ENCODE data around the gene SMIM29.
"Not testable (repeated sequence)": the region's sequence is repeated elsewhere in the genome, so short reads cannot be mapped to it uniquely, and the experiment has no call there.

The SMIM29 gene
- 5.7 to 28.3 (median 15.2) reads per million in 17 experiments for total RNA-seq

DNA sequence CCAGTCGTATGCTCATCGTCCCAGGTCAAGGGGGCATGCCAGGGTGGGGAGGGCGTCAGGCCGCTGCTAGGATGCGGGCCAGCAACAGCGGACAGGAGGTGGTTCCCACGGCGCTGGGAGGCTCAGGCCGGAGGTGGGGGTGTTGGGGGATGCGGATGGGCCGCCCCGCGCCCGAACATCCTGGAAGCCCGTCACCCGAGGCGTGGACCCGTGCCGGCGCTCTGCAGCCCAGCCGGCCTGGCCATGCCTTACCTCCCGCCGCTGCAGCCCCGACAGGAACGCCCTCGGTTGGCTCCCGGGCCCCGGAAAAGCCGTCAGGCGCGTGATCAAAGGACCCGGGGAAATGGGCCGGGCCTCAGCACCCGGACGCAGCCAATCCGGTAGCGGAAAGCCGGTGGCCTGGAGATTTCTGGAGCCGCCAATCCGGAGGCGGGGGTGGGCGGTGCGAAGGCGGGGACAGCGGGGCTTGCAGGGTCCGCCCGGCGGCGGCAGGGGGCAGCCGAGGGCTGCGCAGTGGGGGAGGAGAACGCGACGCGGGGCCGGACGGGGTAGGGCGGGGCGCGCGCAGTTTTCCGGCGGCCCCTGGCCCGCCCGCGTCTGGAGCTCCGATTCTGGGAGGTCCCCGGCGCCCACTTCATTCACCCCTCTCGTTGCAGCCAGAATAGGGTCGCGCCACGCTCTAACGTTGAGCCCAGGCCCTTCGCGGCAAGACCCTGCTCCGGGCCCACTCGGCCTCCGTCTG, at the start of gene SMIM29:
TSS of gene SMIM29 (minus strand) at position 280 of the 742 bp plus-strand sequence. CDS start 1,215 bp downstream, outside the sequence.
- peak; percentile 96 to 98 (median 98) for DNase-seq

DNA sequence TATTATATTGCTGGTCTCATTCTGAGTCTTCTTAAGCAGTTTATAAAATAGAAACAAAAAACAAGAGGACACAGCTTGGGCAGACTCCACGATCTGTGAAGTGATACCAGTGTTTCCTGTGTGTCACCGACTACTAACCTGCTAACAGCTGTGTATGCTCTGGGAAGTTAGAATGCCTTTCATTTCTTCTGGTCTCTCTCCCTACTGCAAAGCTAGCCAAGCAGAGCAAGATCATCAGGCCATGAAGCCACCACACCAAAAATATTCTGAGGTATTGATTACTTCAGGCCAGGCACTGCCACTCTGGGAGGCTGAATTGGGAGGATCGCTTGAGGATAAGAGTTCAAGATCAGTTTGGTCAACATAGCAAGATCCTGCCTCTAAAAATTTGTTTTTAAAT, 46.9 kb upstream of the SMIM29 start:
- DNase-seq, result no peak

- no peak for DNase-seq
Observed at GRCh38 chr6:34292954-34293353, 44.1 kb upstream of the SMIM29 start.

DNA sequence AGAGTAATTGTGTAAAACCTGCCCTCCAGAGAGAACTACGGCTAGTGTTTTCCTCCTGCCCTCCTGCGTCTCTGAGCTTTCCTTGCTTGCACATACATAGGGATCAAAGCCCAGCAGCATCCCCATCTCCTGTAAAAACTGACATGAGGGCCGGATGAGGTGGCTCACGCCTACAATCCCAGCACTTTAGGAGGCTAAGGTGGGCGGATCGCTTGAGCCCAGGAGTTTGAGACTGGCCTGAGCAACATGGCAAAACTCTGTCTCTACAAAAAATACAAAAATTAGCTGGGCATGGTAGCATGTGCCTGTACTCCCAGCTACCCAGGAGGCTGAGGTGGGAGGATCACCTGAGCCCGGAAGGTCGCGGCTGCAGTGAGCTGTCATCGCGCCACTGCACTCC, 40.3 kb upstream of the SMIM29 start:
- DNase-seq, result no peak

DNA sequence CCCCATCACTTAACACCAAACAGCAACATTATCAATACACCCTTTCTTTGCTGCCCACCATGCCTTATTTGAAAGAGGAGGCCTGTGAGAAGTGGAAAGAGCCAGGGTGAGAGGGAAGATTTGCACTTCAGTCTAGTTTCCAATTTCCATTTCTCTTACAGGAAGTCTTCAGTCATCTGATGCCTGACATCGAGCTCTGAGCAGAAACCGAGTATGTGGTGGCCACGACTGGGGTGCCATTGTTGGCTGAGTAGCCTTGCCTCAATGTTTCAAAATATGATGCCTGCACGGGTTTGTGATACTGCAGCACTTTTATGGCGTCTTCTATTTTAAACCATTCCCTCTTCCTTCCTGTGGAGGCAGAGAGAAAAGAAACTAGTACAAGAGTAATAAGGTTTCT, 39.8 kb upstream of the SMIM29 start:
- peak; percentile 38 to 63 (median 60) for DNase-seq

DNA sequence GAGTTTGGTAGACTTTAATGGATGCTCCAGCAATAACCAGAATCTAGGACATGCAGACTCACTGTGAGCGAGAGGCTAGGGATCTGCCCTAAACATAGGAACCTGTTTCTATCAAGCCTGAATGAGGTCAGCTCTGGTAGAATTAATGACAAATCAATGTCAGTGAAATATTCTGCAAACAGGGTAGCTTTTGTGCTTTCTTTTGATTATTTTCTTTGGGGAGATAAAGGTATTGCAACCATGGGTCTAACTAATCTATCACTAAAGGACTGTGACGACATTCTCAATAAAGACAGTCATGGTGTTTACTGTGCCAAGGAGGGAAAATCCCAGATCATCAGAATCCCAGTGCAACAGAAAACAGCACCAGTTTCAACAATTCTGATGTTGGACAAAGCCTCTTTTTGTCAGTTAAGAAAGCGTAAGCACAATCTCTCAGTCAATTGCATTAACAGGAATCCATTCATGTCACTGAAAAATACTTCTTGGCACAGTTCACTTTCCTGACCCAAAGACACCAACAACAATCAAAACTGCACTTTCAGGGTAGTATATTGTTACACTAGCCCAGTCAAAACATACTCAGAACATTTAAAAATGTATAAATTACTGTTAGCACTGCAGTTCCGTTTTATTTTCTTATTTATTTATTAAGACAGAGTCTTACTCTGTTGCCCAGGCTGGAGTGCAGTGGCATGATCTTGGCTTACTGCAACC, 36.8 kb upstream of the SMIM29 start:
- no peak for DNase-seq

DNA sequence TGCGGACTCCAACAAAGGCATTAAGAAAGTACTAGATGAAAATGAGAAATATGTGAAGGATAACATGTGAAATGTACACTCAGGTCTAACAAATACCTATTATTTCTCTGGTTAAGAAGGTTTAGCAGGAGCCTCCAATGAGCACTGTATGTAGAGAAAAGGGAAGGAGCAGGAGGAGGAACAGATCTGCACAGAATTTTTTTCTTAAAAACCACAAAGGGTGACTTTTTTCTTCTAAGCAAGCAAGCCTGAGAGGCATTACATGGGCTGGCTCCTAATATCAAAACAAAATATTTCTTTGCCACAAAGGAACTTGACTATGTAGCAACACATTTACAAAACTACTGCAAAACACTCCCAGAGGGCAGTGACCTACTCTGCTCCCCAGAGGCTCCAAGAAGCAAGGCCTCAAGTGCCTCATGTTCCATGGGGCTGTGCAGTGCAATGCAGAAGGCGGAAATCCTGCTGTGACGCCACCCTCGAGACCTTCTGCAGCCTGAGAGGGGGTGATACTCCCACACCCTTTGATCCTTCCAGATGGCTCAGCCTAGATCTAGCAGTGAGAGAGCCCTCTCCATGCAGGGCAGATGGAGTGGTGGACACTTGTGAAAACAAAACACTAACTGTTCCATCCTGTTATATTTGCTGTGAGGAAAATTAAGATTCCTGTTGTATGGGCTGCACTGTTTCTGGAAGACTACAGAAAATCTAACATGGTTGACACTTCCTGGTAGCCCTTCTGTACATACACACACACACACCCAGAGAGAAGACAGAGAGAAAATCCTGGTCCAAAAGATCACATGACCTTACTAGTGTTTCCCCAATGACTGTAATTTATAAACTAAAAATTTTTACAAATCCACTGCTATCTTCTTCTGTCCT, 36.0 kb upstream of the SMIM29 start:
- peak; percentile 92 to 98 (median 95) for DNase-seq

GRCh38 chr6:34281702-34282334, 33.0 kb upstream of the SMIM29 start:
- no peak for DNase-seq

- DNase-seq, result no peak
Observed at GRCh38 chr6:34280216-34280615, 31.4 kb upstream of the SMIM29 start.

DNA sequence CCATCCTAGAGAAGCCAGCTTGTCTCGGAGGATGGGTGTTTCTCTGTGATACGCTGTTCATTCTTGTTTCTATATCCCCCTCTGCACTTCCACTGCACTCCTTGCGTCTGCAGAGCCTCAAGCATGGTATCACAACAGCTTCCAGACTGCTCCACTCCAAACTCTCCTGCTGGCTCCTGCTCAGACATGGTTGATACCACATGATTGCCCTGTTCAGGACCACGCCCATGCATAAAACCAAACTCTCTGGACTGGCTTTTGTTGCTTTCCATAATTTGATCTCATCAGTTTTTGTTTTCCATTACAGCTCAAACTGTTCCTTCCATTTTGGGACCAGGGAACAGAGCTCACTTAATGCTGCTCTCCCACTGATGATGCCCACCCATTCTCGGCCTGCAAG, 30.0 kb upstream of the SMIM29 start:
- no peak for DNase-seq

DNA sequence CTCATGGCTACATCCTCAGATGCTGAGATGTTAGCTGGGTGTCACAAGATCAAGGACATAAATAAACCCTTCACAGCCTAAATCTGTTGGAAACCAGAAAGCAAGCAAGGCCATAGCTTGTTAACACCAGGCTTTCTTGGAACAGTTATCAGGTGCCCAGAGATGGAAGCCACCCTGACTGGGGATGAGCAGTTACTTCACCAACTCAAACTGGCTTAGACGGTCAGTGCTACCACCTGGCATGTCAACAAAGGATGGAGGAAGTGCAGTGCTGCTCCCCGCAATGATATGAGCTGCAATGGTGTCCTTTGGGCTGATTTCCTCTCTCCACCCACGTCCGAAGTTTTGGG, 28.9 kb upstream of the SMIM29 start:
- no peak for DNase-seq

DNA sequence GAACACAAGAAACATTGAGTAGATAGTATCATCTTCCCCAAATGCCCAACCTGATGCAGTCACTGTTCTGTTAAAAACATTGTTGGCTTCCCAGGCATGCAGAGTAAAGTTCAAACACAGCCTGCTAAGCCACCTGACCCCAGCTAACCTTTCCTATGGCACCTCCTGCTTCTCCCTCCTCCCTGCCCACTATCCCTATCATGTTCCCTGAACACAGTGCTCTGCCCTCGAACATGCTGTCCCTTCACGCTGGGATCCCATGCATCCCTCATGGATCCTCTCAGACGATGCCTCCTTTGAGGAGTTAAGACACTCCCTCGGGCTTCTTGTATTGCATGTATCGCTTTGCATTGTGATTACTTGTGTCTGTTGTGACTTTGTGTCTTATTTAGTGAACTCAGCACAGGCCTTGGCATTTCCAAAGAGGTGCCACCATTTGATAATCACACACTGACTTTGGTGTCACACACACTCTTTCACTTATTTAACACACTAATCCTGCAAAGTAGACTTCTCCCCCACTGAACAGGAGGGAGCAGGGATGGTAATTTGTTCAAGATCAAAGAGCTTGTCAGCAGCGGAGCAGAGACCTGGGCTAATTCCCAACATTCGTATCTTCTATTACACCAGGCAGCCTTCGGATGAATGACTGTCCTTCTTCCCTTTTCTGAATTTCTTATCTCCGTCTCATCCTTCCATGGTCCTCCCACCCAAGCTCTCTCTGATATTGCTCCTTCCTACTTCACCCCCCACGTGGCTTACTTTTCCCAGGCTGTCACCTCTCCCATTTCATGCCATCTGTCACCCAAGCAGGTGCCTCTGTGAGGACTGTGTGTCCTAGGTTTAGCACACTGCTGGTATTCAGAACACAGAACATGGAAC, 28.3 kb upstream of the SMIM29 start:
- no peak for DNase-seq

- no peak for DNase-seq
Observed at GRCh38 chr6:34276191-34276590, 27.4 kb upstream of the SMIM29 start.

GRCh38 chr6:34275128-34275804, 26.5 kb upstream of the SMIM29 start:
- no peak for DNase-seq

- DNase-seq, result no peak
Observed at GRCh38 chr6:34274129-34274528, 25.3 kb upstream of the SMIM29 start.

- peak; percentile 71 to 87 (median 83) for DNase-seq
Observed at GRCh38 chr6:34273242-34273805, 24.5 kb upstream of the SMIM29 start.

- peak; percentile 60 to 84 (median 75) for DNase-seq
Observed at GRCh38 chr6:34272013-34272926, 23.5 kb upstream of the SMIM29 start.

DNA sequence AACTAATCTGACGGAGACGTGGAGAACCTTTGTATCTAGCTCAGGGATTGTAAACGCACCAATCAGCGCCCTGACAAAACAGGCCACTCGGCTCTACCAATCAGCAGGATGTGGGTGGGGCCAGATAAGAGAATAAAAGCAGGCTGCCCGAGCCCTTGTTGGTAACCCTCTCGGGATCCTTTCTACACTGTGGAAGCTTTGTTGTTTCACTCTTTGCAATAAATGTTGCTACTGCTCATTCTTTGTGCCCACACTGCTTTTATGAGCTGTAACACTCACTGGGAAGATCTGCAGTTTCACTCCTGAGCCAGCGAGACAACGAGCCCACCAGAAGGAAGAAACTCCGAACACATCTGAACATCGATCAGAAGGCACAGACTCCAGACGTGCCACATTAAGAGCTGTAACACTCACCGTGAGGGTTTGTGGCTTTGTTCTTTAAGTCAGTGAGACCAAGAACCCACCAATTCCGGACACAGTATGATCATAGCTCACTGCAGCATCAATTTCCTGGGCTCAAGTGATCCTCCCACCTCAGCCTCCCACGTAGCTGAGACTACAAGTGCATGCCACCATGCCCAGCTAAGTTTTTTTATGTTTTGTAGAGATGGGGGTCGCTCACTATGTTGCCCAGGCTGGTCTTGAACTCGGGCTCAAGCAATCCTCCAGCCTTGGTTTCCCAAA, 21.0 kb upstream of the SMIM29 start:
- not testable (repeated sequence) for DNase-seq

DNA sequence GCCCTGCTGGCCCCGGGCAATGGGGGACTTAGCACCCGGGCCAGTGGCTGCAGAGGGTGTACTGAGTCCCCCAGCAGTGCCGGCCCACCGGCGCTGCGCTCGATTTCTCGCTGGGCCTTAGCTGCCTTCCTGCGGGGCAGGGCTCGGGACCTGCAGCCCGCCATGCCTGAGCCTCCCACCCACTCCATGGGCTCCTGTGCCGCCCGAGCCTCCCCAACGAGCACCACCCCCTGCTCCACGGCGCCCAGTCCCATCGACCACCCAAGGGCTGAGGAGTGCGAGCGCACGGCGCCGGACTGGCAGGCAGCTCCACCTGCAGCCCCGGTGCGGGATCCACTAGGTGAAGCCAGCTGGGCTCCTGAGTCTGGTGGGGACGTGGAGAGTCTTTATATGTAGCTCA, 20.3 kb upstream of the SMIM29 start:
- not testable (repeated sequence) for DNase-seq

All from suppressor macrophage (primary cell).